NCI-H1417 treated with DMSO at 0.1 percent for 48 hours (cell line): ENCODE measurements around the gene EXOC6.

ENCODE experiments used
- DNase-seq: peaks from one replicate; lab custom pipeline; 2025; lab: John Stamatoyannopoulos, UW

The EXOC6 gene

DNA sequence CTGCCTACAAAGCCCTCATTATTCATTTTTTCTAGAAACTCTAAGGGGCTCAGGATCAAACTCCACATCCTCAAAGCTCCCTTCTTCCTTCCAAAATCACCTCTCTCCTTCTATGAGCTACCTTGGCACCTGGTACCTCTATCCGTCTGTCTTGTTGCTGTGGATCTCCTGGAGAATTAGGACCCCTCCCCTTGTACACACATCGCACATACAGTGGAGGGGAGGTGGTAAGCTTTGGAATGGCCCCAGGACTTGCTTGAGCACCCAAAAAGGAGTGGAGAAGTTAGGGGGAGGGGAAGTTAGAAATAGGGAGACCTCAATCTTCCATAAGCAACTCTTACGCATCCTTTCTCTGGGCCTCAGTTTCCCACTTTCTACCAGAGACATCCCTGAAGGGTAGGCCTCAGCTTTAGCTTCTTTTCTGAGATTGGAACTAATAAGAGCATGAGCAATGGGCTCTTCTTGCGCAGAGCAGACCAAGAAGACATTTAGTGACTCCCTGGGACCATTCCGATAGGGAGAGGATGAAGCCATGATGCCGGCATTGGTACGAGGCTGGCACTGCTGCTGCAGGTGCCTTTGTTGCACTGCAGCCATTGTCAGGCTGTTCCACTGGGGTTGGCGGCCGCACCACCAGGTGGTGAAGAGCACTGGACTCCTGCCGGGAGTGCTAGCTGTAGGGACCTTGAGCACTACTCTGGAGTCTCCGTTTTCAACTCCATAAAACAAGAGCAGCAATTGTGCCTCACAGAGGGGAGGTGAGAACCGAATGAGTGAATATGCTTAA, 216.7 kb downstream of the EXOC6 start:
- DNase-seq = no peak

DNA sequence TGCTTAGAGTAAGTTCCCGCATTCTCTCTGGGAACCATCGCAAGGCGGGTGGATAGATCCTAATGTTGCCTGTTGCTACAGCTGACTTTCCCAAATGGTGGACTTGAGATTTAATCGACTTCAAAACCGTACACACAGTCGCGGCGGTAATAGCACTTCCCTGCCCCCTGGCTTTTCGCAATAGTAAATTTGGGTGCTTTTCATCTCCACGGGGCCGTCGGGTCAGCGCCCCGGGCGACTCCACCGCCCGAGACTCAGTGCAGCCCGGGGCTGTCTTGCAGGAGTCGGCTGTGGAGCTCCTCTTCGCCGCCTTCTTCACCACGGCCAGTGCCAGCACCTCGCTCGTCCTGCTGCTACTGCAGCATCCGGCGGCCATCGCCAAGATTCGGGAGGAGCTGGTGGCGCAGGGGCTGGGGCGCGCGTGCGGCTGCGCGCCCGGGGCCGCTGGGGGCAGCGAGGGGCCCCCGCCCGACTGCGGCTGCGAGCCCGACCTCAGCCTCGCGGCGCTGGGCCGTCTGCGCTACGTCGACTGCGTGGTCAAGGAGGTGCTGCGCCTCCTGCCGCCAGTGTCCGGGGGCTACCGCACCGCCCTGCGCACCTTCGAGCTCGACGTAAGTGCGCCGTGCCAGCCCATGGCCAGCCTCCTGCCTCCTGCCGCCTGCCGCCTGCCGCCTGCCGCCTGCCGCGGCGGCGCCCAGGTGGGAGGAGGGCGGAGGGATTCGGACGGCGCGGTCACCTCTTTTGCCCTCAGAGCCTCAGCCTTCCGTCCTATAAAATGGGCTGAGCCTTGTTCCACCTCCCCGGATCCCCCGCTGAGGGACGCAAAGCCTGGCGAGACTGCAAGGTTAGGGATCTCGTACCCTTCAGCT, 217.6 kb downstream of the EXOC6 start:
- no peak for DNase-seq

DNA sequence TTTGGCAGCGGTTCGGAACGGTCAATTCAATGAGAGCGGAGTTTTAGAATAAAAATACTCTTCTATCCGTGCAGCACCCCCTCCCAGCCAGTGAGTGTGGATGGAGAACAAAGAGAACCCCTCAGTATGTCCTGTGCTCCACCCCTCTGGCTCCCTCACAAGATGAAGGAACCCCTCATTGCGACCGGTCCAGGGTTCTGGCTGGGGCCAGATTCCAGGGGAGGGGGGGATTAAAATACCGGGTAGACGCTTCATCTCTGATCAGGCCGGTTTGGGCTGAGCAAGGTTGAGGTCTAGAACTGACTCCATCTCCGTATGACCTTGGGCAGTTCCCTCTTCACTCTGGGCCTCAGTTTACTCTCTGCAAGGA, 218.2 kb downstream of the EXOC6 start:
- DNase-seq = no peak

GRCh38 chr10:93067443-93068365, 219.4 kb downstream of the EXOC6 start:
- DNase-seq = no peak

DNA sequence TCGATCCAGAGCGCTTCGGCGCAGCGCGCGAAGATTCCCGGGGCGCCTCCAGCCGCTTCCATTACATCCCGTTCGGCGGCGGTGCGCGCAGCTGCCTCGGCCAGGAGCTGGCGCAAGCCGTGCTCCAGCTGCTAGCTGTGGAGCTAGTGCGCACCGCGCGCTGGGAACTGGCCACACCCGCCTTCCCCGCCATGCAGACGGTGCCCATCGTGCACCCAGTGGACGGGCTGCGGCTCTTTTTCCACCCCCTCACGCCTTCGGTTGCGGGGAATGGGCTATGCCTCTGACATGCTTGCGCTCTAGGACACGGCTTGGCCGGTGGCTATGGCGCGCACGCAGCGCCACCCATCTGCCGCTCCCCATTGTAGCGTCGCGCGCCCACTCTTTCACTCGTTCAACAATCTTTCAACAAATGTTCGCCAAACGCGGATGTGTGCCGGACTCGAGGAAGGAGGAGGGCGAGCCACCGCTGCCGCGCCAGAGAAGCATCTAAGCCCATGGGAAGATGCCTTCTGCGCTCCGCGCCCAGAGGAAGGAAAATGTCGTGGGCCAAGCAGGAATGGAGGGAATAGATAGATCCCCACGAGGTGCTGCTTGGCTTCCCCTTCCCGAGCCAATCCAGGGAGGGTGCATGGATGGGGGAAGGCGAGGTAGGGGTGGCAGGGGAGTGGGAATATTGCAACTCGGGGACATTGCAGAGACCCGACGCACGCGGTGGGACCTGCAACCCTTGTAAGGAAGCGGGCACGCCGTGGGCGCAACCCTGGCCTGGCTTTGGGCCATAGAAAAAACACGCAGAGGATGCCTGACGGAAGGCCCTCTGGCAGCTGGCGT, 220.3 kb downstream of the EXOC6 start:
- no peak for DNase-seq

DNA sequence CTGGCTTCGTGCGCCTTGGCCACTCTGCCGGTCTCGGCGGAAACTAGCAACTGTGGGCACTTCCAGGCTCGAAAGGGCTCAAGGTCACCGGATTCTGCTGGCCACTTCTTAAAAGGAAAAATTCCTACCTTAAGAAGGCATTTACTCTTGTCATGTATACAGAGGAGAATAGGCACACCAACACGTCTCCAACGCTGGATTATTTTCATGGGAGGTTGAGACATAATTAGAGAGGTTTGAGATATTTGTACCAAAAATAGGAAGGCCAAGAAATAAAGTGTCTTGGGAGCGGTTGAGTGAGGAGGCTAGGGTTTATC, 220.9 kb downstream of the EXOC6 start:
- no peak for DNase-seq

DNA sequence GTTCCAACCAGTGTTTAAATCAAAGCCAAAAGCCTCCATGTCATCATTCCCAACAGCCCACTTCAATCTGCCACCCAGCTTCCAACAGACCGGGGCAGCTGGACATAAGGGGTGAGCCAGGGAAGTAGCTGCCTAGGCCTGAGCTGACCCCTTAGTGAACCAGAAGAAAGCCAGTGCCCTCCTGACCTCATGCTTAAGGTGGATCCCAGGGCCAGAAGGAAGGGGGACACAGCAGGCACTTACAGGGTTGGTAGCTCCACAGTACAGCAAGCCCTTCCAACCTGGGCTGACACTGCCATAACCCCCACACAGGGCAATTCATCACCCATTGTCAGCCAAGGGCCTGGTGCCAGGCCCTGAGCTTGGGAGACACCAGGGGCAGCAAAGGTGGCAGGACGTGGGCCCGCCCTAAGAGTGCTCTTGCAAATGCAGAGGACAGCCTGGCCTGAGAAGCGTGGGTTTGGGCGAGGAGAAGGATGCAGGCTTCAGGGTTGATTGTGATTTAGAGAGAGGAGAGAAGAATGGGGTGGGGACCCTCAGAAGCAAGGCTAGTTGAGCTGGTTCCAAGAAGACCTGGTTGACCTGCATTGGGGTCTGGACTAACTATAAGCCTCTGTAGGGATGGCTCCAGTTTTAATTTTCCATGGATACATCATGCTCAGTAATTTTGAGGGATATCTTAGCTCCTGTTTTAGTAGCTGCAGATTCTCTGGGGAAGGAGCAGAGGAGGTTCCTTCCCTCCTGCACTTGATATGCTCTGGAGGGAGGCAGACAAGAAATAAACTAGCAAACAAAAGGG, 222.3 kb downstream of the EXOC6 start:
- DNase-seq = no peak

- no peak for DNase-seq
Observed at GRCh38 chr10:93071177-93071472, 222.8 kb downstream of the EXOC6 start.

- no peak for DNase-seq
Observed at GRCh38 chr10:93071674-93072224, 223.4 kb downstream of the EXOC6 start.

- no peak for DNase-seq
Observed at GRCh38 chr10:93072225-93072712, 223.9 kb downstream of the EXOC6 start.

DNA sequence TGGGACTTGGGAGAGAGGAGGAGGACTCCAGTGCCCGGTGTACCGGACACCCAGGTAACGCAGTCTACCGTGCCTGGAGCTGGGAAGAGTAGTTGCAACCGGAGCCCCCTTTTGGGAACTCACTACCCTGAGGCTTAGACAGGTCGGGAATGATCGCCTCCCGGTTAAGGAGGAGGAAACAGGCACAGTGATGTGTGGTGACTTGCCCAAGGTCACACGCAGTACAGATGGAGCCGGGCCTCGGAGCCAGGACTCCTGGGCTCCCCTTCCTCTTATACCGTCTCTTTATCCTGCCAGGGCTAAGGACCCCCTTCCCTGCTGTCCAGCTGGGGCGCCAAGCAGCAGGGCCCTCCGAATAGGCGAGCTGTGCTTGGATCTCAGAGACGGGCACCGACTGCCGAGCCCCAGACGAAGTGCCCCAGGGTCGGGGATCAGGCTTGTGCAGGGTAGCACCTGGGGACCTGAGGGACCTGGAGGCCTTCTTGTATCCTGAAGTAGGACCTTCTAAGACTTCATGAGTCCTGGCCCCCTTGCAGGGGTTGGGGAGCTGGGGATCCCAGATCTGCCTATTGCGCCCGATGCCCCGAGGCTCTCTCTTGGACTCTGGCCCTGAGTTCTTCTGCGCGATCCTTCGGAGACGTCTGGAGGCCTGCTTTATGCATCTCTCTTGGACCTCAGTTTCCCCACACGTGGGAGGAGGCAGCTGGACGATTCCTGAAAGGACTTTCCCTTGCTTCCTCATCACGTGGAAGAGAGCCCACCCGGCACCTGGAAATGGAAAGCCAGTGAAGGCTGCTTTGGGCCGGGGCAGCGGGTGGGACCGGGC, 224.6 kb downstream of the EXOC6 start:
- DNase-seq = no peak

GRCh38 chr10:93073539-93074146, 225.3 kb downstream of the EXOC6 start, which contains the start of gene CYP26A1:
Gene CYP26A1, plus strand, starts transcription at chr10:93073893. Its CDS starts 42 bp downstream, at chr10:93073935.
- no peak for DNase-seq

DNA sequence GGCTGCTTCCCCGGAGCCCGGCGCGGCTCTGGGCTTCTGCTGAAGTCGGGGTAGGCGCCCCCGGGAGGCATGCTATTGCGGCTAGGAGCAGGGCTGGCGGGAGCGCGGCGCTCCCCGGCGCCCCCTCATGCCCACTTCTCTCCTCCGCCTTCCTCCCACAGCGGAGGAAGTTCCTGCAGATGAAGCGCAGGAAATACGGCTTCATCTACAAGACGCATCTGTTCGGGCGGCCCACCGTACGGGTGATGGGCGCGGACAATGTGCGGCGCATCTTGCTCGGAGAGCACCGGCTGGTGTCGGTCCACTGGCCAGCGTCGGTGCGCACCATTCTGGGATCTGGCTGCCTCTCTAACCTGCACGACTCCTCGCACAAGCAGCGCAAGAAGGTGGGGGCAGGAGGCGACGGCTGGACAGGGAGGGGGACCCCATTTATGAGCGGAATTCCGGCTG, 225.9 kb downstream of the EXOC6 start:
- DNase-seq = no peak

GRCh38 chr10:93074597-93075368, 226.5 kb downstream of the EXOC6 start:
- no peak for DNase-seq

- DNase-seq = no peak
Observed at GRCh38 chr10:93075369-93076221, 227.3 kb downstream of the EXOC6 start.

GRCh38 chr10:93076871-93077270, 228.6 kb downstream of the EXOC6 start:
- no peak for DNase-seq

- no peak for DNase-seq
Observed at GRCh38 chr10:93077860-93078337, 229.6 kb downstream of the EXOC6 start.
